HG03575 (cell line): Measurements from ENCODE around the gene MCM8.
"Not testable (repeated sequence)": the region's sequence is repeated elsewhere in the genome, so short reads cannot be mapped to it uniquely, and the experiment has no call there.

ENCODE experiments used
- ATAC-seq: cut with Tn5 transposase; IDR thresholded peaks from one replicate; pipeline ENCODE4 v1.9.1; 2021; ENCODE audit not compliant: unreplicated experiment, insufficient number of reproducible peaks, low FRiP score; ENCODE audit errors: extremely low read depth

The MCM8 gene

GRCh38 chr20:5990946-5991345 lies 40.5 kb downstream of the MCM8 start:
- ATAC-seq = no peak

- ATAC-seq = no peak
Measured at GRCh38 chr20:5991623-5992441, 41.4 kb downstream of the MCM8 start.

- peak; percentile 89 for ATAC-seq
Measured at GRCh38 chr20:5996765-5997164, 46.3 kb downstream of the MCM8 start.

- no peak for ATAC-seq
Measured at GRCh38 chr20:5999783-6000182, 49.3 kb downstream of the MCM8 start.

- ATAC-seq = no peak
Measured at GRCh38 chr20:6000871-6001270, 50.4 kb downstream of the MCM8 start.

DNA sequence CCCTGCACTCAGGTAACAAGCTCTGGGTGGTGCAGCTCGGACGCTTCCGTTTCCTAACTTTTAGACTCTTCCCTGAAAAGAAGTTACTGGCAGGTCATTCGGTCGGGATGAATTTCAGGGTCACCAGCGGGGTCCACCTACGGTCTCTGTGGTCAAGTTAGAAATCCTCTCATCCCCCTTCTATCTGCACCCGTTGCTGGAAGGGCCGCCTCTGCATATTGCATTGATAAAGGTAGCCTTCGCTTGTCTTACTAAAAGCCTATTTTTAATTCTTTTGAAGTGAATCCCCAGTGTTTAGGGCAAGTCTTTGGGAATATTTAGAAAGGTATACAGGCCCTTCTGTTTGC lies 56.1 kb downstream of the MCM8 start:
- no peak for ATAC-seq

DNA sequence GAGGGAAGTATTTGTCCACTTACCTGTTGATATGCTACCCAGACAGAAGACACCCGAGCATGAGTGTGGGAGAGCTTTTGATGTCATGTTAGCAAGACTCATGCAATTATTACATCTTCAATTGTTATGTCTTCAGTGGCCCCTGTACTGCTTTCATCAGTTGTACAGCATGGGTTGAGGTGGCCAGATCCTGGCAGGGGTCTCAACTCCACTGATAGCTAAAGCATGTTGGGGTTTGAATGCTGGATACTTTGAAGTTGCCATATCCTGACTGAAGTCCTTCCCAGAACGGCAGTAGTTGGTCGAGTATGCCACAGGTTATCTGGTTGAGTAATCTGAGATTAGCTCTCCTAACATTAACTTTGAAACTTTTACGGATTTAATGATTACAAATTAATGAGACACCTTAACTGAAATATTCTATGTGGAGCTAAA lies 56.7 kb downstream of the MCM8 start:
- ATAC-seq = no peak

DNA sequence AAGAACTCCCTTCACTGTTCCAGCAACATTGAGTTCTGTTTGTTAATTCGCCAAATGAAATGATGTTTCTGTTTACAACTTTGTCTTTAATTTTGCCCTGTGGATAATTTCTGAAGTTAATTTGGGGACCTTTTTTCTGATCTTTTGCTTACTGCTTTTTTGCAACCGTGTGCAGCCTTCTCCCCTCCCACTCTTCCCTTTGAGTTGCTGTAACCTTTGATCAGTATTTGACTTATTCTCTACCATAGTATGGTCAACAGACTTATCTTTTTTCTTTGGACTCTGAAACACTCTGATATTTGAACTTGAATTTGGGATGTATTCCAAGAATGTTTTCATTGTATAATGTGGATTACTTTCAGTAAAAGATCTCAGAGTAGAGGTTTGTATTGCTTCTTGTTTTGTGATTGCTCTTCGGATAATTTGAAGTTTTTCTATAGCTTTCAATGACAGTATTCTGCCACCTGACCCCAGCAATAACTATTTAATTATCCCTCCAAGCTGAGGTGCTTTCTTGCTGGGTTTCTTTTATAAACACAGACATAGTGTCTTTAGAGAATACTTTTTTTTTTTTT lies 57.2 kb downstream of the MCM8 start:
- no peak for ATAC-seq

- no peak for ATAC-seq
Measured at GRCh38 chr20:6008254-6008653, 57.8 kb downstream of the MCM8 start.

DNA sequence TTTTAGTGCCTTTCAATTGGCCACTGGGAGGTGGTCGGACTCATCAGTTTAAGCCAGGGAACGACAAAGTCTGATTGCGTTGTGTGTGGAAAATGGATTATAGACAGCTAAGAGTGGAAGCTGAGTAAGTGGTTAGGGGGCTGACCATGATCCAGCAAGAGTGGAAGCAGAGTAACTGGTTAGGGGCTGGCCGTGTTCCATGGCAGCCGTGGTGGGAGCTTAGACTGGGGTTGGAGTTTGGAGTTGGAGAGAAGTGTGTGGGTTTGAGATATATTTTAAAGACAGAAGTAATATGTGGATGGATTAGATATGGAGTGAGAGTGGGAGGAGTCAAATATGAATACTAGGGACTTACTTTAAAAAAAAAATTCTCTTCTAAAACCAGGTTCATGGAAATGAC lies 61.7 kb downstream of the MCM8 start:
- no peak for ATAC-seq

- ATAC-seq = no peak
Measured at GRCh38 chr20:6014017-6014416, 63.6 kb downstream of the MCM8 start.

- no peak for ATAC-seq
Measured at GRCh38 chr20:6014957-6015356, 64.5 kb downstream of the MCM8 start.

DNA sequence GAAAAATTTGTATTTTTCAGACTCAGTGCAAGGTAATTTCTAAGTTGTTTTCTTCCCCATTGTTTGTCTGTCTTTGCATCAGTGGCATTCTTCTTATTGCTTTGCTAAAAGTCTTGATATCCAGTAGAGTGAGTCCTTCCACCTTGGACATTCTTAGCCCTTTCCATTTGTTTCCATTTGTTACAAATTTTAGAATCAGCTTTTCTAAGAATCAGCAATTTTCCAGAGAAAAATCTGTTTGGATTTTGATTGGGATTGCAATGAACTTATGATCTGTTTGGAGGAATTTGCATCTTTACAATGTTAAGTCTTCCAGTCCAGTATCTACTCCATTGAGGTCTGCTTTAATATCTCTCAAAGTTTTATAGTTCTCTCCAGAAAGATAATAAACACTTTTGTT lies 67.0 kb downstream of the MCM8 start:
- no peak for ATAC-seq

DNA sequence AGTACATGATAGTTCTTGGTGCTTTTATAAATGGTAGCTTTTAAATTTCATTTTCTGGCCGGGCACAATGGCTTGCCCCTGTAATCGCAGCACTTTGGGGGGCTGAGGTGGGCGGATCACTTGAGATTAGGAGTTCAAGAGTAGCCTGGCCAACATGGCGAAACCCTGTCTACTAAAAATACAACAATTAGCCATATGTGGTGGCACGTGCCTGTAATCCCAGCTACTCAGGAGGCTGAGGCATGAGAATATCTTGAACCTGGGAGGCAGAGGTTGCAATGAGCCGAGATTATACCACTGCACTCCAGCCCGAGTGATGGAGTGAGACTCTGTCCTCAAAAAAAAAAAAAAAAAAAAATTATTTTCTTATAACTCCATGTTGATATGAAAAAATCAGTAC lies 67.4 kb downstream of the MCM8 start:
- ATAC-seq = no peak

DNA sequence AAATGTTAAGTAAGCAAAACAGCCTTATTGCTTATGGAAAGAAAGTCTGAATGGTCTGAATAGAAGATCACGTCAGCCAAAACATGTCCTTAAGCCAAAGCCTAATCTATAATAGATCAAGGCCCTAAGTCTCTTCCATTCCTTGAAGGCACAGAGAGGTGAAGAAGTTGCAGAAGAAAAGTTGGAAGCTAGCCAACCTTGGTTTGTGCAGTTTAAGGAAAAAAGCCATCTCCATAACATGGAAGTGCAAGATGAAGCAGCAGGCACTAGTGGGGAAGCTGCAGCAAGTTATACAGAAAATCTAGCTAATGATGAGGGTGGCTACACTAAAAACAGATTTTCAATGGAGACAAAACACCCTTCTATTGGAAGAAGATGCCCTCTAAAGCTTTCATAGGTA lies 74.3 kb downstream of the MCM8 start:
- ATAC-seq = no peak

- no peak for ATAC-seq
Measured at GRCh38 chr20:6026051-6026450, 75.6 kb downstream of the MCM8 start.

- no peak for ATAC-seq
Measured at GRCh38 chr20:6028818-6029217, 78.4 kb downstream of the MCM8 start.

DNA sequence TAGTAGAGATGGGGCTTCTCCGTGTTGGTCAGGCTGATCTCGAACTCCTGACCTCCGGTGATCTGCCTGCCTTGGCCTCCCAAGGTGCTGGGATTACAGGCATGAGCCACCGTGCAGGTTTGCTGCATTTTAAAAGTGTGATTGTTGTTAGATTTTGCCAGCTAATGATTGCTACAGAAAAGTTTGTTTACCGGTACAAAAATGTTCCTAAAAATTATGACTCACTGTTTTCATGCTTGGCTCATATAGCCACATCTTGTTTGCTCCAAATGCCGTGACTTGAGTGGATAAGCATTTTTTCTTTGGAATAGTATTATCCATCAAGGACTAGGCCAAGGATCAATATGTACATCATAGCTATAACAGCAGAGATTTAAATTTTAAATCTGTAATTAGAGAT lies 79.1 kb downstream of the MCM8 start:
- ATAC-seq = no peak

- no peak for ATAC-seq
Measured at GRCh38 chr20:6030453-6031080, 80.1 kb downstream of the MCM8 start.

- ATAC-seq = not testable (repeated sequence)
Measured at GRCh38 chr20:6032907-6033306, 82.5 kb downstream of the MCM8 start.
